Adrenal gland (tissue), 5 donors: ENCODE data around the gene ZDBF2.

Experiments used
- POLR2A ChIP-seq, 2 donors: fragments of 450-650 bp; IDR thresholded peaks; one replicate each; pipeline ENCODE4 v1.6.1; 2017; ENCODE audit warnings: antibody characterized with exemption in 2 of 2, mild to moderate bottlenecking in 2 of 2, moderate library complexity in 1 of 2
- TF ChIP-seq, protein P1 (sequence below), 6 experiments: fragments of 450-650 bp in 4 of 6; fragments of 200-600 bp in 2 of 6; sonication (generic) in 1 of 6; IDR thresholded peaks; 1 replicate in 5 of 6; 2 replicates in 1 of 6; pipeline versions ENCODE4 v1.5.1 to v1.8.0; 2016 to 2021; ENCODE audit warnings: antibody characterized with exemption in 6 of 6, mild to moderate bottlenecking in 2 of 6, moderate library complexity in 1 of 6
- donor health status: DM: no; HTN: no; CAD: no.

DNA sequence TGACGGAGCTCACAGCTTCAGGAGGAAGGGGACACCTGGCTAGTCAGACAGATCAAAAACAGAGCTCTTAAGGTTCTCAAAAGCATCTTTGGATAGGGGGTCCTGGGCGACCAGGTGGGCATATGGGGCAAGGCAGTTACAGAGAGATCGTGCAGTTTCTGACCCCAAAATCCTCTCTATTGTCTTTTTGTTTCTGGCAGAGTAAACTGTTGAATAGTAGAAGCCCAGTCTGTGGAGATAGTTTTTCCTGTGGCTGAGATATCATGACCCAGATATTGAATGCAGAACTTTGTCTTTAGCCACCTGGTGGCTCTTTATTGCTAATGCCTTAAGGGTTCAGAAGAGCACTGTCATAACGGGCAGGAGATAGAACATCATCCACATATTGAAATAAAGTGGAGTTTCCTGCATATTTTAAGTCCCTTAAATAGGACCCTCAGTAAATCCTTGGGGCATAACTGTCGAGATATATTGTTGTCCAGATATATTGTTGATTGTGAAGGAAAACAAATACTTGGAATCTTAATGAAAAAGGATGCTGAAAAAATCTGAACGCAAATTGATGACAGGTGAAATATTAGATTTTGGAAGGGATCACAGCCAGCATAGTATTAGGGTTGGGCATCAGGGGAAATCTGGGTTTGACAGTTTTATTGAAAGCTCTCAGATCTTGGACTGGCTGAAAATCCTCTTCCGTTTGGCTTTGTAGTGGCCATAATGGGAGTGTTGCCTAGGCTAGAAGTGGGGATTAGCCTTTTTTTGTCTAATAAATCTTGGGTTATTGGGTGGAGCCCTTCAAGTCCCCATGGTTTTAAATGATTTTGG is 14.1 kb upstream of the ZDBF2 start:
- TF ChIP-seq, protein P1, sequence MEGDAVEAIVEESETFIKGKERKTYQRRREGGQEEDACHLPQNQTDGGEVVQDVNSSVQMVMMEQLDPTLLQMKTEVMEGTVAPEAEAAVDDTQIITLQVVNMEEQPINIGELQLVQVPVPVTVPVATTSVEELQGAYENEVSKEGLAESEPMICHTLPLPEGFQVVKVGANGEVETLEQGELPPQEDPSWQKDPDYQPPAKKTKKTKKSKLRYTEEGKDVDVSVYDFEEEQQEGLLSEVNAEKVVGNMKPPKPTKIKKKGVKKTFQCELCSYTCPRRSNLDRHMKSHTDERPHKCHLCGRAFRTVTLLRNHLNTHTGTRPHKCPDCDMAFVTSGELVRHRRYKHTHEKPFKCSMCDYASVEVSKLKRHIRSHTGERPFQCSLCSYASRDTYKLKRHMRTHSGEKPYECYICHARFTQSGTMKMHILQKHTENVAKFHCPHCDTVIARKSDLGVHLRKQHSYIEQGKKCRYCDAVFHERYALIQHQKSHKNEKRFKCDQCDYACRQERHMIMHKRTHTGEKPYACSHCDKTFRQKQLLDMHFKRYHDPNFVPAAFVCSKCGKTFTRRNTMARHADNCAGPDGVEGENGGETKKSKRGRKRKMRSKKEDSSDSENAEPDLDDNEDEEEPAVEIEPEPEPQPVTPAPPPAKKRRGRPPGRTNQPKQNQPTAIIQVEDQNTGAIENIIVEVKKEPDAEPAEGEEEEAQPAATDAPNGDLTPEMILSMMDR (IDR thresholded peaks at IDR 0.05), result peak; percentile 44 to 74 (median 68)
- no peak for TF ChIP-seq POLR2A (IDR thresholded peaks at IDR 0.05)
